Hypothalamus (tissue), 51 donors: Measurements from ENCODE around the gene TWIST1.

ENCODE experiments used
- DNase-seq, 51 donors: peaks; one replicate each; lab custom pipeline; 2025; lab: John Stamatoyannopoulos, UW

Gene TWIST1

DNA sequence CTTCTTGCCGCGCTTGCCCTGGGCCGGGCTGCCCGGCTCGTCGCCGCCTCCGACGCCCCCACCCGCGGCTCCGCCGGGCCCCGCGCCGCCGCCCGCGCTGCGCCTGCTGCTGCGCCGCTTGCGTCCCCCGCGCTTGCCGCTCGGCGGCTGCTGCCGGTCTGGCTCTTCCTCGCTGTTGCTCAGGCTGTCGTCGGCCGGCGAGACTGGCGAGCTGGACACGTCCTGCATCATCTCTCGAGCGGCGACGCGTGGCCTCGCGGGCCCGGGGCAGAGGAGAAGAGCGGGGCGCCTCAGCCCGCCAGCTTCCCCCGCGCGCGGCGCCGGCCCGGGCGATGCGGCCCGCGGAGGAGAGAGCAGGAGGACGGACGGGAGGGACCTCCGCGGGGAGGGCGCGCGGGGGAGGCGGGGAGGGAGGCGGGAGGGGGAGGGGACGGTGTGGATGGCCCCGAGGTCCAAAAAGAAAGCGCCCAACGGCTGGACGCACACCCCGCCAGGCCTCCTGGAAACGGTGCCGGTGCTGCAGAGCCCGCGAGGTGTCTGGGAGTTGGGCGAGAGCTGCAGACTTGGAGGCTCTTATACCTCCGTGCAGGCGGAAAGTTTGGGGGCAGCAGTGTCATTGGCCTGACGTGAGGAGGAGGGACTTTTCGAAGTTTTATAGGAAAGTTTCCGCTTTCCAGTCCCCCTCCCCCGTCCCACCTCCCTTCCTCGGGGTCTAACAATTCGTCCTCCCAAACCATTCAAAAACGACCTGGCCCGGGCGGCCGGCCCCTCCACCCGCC, at the start of gene TWIST1:
Gene TWIST1, minus strand, starts transcription at position 546 of the 779 bp plus-strand sequence. Its CDS starts 315 bp downstream, at position 231.
- no peak for DNase-seq

DNA sequence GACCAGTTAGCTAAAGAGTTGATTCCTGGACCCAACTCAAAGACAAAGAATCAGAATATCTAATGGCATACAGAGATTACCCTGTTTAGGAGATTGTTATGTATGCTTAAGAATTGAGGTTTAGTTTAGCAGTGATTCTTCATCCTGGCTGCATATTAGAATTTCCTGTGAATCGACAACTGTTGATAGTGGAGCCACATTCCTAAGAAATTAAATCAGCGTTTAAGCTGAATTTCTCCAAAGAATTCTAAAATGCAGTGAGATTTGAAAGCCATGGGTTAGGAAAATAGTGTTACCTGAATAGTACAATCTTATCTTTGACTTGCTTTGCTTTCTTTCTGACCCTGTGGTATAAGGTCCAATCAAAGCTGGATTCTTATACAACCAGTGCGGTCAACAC, 44.2 kb upstream of the TWIST1 start:
- DNase-seq, result no peak

DNA sequence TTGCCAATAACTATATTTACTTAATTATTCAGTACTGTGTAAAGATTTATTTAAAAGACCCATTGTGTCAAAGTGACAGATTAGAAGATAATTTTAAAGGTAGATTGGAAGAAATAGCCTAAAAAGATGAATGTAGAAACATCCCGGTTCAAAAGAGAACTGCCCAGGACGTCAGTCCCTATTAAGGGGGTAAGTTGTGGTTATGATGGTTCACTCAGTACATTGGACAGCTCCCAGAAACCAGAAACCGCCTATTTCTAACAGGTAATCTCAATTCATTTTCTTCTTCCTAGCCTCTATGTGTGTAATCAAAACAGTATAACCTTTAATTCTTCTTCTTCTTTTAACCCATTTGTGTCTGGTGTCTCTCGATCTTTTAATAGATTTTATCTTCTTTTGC, 29.3 kb upstream of the TWIST1 start:
- no peak for DNase-seq

DNA sequence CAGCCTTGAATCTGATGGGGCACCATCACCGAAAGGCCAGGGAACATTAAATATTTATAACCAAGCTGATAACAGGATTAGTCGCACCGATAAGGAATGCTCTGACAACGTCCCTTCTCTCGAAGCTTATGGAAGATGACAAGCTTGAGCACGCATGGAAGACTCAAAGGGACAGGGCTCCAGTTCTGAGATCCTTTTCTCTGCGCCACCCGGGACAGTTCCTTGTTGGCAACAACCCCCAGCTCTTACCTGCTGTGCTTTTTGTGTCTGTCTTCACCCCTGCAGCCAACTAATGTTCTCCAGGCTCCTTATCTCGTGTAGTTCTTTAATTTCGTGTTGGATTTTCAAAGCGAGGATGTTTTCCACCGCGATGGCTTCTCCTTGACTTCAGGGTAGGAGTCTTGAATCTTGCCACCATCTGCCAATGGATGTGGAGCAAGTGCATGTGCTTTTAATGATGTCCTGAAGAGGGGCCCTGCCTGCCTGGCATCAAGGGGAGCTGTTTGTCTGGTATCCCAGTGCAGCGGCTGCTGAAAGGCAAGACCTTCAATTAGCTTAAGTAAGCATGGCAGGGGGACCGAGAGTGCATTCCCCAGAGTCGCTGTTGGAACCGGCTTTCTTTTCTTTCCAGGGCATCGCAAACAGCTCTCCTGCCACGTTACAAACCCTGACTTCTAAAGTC, 28.1 kb upstream of the TWIST1 start:
- DNase-seq, result no peak

DNA sequence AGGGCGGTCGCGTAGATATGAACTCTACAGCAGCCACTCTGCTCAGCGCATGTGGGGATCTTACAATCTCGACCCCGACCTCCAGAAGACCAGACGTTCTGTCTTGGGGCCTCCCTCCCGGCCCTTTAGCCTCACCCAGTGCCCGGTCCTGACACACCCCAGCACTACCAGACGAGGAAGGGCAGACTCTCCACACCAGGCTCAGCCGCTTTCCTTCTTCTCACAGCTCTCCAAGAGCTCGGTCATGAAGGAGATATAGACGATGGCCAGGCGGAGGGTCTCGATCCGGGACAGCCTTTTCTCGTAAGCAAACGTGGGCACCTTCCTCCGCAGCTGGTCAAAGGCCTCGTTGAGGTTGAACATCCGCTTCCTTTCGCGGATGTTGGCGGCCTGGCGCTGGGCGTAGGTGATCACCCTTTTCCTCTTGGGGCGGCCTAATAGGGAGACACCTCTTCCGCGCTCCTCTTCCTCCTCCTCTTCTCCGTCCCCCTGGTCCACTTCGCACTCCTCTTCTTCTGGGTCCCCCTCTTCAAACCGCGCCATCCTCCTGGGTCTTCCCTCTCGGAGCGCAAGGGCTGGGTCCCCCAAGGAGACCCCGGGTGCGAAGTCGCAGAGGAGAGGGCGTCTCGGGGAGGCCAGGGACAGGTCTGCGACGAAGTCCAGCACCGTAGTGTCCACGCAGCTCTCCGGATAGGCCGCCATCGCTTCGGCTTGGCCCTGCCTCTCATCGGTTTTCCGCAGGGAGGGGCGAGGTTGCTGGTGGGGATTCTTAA, 27.4 kb upstream of the TWIST1 start, which contains the start of gene FERD3L:
Gene FERD3L, minus strand, starts transcription at position 761 of the 773 bp plus-strand sequence. Its CDS starts 59 bp downstream, at position 702.
- DNase-seq, result no peak

DNA sequence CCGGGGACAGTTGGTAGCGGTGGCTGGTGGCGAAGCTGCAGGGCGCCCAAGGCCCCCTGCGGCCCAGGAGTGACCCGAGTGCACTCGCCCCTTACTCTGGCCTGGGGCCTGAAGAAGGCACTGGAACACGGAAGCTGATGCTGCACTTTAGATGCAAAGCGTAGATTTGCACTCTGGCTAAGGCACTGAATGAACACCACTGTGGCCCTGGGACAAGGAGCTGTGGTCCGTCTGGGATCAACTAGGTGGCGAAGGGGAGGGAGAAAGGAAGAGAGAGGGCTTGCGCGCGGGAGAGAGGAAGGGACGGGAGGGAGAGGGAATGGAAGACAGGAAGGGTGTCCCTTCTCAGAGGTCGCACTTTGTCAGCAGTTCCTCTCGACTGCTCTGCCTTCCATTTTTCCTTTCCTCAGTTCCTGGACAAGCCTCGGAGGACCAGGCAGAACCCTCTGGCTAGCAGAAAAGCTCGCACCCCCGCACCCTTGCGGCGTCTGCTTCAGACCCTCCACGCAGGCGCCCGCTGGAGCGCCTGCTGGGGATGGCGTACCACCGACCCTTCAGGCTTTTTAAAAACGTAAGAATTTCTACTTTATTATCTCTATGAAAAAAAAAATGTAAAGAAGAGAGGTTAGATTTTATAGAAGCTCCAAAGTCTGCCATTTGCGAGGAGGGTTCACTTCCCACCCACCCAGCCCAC, 26.6 kb upstream of the TWIST1 start:
- no peak for DNase-seq

DNA sequence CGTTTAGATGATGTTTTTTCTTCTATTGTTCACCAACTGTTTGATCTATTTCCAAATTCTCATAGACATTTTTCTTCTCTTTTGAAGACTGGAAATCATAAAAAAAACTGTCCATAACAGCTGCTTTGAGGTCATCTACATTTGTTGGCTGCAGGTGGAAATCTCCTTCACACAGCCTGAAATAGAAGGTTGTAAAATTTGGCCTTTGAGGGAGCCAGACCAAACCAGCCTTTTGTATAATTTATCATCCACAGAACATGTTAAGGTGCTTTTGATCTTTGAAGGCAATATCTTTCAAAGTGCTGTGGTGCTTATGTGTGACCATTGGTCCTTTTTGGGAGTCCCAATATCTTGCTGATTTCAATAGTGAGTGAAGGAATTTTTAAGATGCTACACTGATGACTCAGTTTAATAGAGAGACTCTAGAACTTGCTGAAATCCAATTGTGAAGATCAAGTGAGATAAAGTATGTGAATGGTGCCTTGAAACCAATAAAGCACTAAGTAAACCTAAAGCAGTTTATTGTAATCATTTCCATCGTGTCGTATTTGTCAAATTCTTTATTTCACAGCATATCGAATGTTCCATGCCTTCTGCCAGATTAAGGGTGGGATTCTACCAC, 22.4 kb upstream of the TWIST1 start:
- no peak for DNase-seq

DNA sequence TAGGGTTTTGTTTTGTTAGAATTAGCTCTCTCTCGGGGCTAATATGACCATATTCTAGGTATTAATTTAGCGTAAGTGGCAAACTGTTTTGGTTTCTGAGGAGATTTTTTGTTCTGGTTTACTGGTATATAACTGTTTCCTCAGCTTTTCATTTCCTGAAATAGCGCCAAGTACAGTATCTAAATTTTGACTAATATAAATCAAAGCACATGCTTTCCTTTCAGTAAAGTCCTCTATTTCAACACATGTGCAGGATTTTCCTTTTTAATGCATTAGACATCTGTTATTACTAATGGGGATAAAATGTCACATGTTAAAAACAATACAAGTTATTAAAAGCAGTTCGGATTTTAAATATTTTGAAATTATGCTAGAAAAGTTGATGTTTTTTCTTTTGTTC, 16.4 kb upstream of the TWIST1 start:
- no peak for DNase-seq

DNA sequence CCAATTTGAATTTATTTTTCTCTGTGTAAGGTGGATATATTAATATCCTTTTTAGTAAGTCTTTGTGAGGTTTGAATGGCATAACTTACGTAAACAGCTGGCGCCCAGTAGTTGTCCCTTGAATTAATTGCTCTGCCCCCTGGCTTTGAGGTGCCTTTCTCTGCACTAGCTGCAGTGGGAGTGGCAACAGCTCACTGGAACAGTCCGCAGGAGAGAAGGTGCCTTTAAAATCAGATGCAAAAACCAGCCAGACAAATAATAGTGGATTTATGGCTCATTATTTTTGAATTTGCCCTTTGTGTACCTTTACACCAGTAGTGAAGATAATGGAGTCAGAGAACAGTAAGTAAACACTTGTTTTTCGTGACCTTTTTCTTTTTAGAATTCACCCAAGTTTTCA, 16.0 kb upstream of the TWIST1 start:
- DNase-seq, result no peak

DNA sequence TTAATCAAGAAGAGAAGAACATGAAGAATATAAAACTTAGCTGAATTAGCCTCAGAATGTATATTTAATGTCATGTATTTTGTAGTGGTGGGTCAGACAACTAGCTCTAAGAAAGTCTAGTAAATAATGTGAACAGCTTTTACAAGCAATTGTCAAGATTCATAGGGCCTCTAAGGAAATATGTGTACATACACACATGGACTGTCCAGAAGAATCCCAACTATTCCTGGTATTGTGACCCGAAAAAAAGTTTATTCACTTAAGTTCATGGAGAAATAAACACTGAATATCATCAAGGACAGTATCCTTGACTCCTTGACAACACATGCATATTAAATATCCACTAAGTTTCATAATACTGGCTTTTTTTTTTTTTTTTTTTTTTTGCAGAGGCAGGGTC, 11.4 kb upstream of the TWIST1 start:
- DNase-seq, result no peak

DNA sequence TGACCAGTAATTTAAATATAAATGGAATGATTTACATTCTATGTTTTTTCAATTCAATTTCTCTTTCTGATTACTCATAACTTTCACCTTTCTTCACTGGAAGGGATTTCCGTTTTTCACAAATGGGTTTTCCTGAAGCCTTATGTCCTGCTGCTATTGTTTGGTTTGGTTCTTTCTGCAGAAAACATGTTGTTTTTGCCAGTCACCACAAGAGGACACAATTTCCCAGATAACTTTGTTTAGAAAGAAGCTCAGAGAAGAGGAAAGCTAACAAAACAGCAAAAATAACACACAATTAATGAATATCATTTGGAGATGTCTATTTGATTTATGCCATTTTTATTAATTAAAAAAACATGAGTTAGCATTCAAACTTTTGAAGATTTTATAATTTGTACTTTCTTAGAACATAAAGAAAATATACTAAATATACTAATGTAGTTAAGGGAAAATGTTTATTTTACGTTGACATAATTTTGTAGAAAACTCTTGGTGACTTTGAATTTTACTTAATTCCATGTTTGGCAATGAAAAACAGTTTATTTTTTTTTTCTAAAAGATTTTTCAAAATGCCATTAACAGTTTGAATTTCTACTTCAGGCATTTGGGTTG, 4.6 kb upstream of the TWIST1 start:
- no peak for DNase-seq

DNA sequence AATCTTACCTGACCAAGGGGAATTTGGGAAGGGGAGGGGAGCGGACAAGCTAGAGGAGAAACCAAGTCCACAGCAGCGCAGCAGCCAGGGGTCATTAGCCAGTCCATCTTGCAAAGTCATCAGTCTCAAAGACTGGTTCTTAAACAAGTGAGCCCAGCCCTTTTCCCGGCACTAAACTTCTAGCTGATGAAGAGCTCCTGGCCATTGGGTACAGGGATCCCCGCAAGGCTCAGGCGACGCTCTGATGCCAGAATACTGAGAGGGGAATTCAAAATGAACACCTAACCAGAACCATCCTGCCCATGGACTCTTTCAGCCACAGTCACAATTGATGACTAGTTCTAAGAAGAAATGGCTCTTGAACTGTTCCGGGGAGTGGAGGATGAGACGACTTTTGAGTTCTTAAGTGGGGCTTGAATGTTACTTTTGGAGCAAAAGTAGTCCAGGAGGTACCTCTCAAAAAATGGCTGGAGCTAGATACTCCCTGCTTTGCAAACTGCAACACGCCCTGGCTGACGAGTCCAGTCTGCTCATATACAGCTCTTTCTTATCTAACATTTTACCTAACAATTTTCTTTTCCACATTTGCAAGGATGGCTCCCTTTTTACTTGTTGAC, 2.5 kb upstream of the TWIST1 start:
- no peak for DNase-seq

DNA sequence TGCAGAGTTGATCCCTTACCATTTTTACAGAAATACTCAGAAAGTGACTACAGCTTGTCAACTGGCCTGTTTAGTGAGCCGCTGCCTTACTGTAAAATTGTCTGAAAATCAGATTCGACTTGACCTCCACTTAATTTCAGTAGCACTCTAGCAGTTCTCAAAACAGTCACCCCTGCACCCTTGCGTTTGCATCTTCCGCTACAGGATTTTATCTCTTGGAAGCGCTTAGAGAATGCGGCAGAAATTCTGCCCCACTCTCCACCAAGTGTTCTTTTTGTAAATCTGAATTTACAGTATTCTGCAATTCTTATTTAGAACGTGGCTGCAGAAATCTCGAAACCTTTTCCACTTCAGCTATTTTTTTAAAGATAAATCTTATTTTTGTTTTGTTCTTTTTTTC, 1.9 kb upstream of the TWIST1 start:
- DNase-seq, result no peak

DNA sequence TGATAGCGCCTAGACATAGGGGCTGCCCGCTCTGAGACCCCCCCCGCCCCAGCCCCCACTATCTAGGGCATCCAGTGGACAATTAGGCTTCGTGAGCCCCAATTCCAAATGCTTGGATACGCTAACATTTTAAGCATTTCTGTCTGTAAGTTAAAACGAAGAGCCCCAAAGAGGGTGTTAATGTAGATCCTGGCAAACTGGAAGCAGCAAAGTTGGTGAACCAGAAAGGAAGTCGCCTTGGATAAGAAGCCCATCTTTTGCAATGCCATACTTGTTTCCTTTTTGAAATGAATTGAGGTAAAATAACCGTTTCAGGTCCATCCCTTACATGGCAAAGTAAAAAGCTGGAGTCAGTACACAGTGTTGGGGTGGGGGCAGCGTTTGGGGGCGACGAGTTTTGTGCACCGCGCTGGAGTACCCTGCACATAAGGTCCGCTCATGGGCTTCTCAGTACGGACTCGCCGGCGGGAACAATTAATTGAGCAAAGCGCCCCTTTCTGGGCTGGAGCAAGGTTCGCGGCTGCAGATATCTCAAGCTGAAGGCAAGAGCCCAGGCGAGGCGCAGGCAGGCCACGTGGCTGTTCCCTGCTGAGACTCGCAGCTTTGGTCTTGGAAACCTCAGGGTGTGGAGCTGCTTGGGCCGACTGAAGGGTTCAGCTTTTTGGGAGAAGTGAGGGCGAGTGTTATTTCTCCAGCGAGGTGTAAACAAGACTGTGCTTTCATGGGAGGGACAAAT, 1.4 kb upstream of the TWIST1 start:
- no peak for DNase-seq

DNA sequence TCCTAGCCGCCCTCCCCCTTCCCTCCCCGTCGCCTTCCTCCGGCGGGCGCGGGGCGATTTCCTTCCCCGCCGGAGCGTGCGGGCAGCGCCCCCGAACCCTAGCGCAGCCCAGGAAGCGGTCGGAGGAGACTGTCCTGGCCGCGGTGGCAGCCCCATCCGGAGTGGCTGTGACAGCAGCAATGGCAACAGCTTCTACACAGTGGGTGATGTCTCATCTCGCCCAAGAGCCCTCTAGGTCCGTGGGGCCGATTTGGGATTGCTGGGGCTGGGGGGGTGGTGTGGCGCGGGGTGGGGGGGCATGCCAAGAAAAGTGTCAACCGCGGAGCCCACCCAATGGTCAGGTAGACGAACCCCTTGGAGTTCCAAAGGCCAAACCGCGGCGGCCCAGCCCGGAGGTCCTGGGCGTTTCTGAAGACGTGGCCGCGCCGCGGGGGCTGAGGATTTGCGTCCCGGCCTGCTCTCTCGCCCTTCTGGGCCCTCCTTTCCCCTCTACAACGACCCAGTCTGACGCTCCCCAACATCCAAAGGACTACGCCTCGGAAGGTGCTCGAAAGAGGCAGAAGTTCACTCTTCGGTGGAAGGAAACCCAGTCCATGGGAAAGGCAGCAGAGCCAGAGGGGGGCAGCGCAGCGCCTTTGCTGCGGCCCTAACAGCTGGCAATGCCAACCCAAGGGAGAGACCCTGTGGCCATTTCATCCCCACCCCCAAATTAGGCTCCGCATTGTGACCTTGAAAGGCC, 603 bp upstream of the TWIST1 start:
- peak in 1 of 51 donors; percentile 5 for DNase-seq

DNA sequence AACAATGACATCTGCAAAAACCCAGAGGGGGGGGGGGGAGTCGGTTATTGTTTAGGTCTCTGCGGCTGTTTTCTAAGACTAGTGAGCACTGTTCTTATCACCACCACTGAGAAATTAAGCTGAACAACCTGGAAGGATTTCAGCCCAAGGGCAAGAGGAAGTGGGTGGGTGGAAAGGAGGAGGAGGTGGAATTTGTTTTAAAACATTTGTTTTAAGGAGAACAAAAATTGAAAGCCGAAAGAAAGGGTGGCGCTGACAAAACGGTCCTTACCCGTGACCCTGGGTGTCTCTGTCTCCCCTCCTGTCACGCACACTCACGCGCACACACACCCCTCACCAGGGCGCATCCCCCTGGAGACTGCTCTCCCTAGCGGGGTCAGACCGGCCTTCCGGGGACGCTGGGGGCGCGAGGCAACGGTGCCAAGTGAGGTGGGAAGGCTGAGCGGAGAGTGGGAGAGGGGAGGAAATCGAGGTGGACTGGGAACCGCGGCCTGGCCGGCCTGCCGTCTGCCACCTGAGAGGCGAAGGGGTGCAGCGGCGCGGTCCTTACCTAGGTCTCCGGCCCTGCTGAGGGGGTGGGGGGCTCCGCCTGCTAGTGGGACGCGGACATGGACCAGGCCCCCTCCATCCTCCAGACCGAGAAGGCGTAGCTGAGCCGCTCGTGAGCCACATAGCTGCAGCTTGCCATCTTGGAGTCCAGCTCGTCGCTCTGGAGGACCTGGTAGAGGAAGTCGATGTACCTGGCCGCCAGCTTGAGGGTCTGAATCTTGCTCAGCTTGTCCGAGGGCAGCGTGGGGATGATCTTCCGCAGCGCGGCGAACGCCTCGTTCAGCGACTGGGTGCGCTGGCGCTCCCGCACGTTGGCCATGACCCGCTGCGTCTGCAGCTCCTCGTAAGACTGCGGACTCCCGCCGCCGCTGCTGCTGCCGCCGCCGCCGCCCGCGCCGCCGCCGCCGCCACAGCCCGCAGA, 1.0 kb downstream of the TWIST1 start:
- peak in 1 of 51 donors; percentile 5 for DNase-seq

DNA sequence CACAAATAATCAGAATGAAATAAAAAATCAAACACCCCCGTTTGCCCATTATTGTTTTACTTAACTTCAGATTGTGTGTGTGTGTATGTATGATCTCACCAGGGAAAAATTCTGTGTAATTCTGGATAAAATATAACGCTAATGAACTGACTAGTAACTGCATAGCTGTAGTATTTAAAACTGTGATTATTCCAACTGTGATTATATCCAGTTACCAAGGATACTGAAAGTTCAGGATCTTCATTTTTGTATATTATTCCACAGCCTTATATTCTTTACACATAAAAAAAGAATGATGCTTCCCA, 2.9 kb downstream of the TWIST1 start:
- no peak for DNase-seq
